Measurements from ENCODE around the gene RALGPS2.

DNA sequence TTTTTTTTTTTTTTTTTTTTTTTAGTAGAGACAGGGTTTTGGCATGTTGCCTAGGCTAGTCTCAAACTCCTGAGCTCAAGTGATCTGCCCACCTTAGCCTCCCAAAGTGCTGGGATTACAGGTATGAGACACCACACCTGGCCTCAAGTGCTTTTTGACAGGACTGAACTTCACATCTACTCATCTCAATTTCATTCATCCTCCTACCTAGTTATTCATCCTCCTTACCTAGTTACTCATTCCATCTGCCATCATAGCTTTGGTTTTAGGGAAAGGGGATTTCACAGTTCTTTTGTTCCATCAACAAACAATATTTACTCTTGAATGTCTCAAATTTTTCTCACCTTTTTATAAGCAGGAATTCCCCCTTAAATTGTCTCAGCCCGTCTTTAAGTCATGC is 38.6 kb upstream of the RALGPS2 start:
- TF ChIP-seq ARNTL (CRISPR knock-in tag; IDR thresholded peaks at IDR 0.05; ENCODE audit: borderline replicate concordance, low read depth) (no peak), ZFP30 (CRISPR knock-in tag; IDR thresholded peaks at IDR 0.05) (no peak), PPARA (CRISPR knock-in tag; IDR thresholded peaks at IDR 0.05; ENCODE audit: borderline replicate concordance) (no peak), POU6F1 (CRISPR knock-in tag; IDR thresholded peaks at IDR 0.05; ENCODE audit: borderline replicate concordance, low read depth) (no peak)
- TF ChIP-seq, protein P1, sequence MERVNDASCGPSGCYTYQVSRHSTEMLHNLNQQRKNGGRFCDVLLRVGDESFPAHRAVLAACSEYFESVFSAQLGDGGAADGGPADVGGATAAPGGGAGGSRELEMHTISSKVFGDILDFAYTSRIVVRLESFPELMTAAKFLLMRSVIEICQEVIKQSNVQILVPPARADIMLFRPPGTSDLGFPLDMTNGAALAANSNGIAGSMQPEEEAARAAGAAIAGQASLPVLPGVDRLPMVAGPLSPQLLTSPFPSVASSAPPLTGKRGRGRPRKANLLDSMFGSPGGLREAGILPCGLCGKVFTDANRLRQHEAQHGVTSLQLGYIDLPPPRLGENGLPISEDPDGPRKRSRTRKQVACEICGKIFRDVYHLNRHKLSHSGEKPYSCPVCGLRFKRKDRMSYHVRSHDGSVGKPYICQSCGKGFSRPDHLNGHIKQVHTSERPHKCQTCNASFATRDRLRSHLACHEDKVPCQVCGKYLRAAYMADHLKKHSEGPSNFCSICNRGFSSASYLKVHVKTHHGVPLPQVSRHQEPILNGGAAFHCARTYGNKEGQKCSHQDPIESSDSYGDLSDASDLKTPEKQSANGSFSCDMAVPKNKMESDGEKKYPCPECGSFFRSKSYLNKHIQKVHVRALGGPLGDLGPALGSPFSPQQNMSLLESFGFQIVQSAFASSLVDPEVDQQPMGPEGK (CRISPR knock-in tag; IDR thresholded peaks at IDR 0.05; ENCODE audit: borderline replicate concordance): no peak
